ENCODE measurements around the gene LDAH.

The LDAH gene

DNA sequence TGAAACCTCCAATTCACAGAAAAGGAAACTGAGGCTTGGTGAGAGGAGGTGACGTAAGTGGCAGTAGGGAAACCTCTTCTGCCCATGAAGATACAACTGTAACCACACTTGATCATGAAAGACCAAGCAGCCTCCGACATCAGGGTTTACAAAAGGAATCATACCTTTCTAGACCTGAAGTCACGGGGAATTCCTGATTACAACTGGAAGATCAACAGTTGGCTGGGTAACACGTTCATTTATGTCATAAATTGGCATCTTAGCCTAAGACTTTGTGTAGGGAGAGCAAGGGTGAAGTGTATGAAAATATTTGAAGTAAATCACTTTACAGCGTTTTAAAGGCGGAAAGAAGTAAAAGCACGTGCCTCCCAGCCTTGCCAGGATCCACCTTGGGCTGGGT lies 172.9 kb downstream of the LDAH start:
- DNase-seq, result no peak

DNA sequence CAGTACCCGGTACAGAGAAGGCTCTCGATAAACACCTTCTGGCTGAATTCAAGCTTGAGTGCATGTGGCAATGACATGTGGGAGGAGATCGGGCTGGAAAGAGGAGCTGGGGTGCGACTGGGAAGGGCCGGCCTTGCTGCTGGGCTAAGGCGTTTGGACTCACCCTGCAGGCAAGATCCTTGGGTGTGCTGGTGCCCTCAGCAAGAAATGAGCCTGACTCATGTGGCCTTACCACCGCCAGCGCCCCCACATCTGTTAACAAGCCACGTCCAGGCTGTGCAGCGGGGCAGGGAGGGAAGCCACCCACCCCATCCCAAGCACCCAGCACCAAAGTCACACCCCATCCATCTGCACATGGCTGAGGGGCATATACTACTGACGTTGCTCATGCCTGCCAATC lies 173.3 kb downstream of the LDAH start:
- DNase-seq, result no peak

GRCh38 chr2:20648831-20649230 lies 174.1 kb downstream of the LDAH start:
- no peak for DNase-seq

DNA sequence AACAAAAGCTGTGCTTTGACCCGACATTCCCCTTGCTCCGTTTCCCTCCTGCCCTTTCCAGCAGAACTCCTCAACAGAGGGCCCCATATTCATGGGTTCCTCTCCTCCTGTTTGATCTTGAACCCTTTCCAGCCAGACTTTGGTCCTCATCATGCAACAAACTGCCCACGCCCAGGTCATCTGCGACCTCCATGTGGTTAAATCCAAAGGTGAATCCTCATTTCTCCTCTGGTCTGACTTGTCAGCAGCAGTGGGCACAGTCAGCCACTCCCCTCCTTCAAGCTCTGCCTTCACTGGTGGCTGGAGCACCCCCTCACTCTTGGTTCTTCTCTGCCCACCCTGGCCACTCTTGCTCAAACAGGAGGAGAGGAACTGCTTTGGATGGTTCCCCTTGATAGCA lies 174.7 kb downstream of the LDAH start:
- DNase-seq, result no peak

DNA sequence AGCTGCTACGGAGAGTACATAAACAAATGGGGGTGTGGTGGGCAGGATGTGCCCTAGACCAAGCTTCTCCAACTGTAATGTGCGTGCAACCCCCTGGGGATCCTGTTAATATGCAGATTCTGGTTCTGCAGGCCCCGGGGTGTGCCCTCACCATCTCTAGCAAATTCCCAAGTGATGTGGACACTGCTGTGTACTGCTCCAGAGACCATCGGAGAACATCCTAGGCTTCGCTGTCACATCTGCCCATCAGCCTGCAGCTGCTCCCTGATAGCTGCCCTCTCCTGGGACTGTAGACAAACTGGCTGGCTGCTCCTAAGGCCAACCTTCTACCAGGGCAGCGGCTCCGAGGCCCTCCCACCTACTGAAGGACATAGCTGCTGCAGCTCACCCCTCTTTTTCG lies 175.2 kb downstream of the LDAH start:
- no peak for DNase-seq

DNA sequence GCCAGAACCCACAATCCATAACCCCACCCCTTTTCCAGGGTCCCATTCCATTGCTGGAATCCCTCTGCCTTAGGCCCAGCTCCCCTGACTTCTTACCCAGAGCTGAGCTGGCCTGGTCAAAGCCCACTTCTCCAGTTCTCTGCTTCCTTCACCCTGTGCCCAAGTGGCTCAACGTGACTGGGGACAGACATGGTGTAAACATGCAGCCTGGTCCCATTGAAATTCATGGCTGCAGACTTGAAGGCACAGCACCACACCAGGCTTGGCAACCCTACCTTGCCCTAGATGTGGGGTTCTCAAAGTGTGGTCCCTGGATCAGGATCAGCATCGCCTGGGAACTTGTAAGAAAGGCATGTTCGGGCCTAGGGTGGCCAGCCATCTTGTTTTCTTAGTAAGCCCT lies 175.7 kb downstream of the LDAH start:
- no peak for DNase-seq

DNA sequence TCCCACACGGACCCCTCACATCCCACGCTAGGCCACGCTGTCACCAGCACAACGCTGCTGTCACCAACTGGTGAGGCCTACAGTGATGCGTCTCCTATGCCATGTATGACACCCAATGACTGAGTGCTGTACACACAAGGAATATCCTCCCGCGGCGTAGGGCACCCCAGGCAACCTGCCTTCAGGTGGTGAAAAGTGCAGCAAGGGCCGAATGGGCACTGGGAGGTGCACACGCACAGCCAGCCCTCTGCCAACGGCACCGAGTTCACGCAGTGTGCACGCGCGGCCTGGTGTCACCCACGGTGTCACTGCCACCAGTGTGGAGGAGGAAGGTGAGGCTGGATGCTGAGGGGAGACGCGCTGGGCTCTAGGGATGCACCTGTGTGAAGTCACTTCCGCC lies 176.5 kb downstream of the LDAH start:
- no peak for DNase-seq

DNA sequence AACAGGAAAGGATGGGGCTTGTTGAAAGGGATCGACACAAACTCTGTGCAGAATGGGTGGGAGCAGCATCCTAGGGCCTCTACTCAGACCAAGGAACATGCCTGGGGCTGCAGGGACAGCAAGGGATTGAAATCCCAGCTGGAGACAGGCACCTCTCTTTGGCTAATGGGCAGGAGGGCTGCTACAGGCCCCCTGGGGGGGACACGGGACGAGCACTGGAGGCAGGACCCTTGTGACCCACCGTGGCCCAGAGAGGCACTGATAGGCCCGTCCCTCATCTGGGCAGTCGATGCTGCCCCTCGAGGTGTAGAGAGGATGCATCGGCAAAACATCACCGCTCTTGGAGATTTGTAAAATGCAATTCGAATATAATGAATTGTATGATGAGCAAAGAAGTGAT lies 177.1 kb downstream of the LDAH start:
- no peak for DNase-seq

DNA sequence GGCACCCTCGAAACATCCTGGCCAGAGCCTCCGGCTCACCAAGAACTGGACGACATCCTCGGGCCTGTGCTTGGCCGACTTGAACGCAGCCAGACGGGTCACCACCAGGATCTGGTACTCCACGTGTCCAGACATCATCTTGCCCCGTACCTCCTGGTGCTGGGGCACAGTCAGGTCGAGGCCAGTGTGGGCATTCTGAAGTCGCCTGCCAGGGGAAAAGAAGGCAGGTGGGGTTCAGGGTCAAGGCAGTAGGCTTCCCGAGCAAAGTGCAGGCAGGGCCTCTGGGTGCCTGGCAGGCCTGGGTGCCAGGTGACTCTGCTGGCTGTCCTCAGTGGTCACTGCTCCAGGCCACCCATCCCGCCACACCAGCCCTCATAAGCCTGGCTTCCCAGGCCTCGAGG lies 177.6 kb downstream of the LDAH start:
- no peak for DNase-seq

- no peak for DNase-seq
Observed at GRCh38 chr2:20643826-20644225, 179.1 kb downstream of the LDAH start.

GRCh38 chr2:20643060-20643459 lies 179.8 kb downstream of the LDAH start:
- DNase-seq, result no peak

DNA sequence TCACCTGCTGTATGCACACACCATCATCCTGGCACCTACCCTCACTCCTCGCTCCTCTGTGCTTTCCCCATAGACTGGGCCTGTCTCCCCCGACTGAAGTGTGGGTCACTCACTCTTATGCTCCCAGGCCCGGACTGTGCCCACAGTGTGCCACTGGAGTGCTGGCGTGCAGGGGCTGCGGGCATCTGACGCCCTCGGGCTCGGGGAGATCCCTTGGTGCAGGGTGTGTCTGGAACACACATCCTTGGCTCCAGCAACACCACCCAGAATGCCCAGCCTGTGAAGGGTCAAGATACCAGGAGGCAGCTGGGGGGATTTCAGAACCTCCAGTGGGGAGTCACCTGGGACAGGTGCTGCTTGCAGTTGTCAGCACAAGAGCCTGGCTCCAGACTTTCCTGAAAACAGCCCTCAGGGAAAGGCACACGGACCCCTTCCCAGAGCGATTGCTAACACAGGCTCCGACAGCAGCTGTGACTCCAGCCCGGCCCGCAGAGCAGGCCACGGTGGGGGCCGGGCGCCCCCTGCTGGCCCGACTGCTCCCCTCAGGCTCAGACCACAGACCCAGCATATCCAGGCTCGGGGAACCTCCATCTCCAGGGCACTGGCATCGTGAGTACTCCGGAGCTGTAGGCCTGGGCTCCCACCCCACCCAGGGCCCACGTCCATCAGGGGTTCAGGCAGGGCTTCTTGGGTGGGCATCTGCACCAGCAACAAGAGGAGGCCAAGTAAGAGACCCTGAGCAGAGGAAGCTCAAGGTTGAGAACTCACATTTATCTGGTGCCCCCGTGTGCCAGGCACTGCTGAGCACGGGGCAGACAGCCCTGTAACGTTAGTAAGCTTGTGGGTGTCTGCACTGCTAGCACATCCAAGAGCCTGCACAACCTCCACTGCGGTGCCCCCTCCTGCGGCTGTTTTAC lies 180.6 kb downstream of the LDAH start:
- peak; percentile 60 to 76 for DNase-seq

DNA sequence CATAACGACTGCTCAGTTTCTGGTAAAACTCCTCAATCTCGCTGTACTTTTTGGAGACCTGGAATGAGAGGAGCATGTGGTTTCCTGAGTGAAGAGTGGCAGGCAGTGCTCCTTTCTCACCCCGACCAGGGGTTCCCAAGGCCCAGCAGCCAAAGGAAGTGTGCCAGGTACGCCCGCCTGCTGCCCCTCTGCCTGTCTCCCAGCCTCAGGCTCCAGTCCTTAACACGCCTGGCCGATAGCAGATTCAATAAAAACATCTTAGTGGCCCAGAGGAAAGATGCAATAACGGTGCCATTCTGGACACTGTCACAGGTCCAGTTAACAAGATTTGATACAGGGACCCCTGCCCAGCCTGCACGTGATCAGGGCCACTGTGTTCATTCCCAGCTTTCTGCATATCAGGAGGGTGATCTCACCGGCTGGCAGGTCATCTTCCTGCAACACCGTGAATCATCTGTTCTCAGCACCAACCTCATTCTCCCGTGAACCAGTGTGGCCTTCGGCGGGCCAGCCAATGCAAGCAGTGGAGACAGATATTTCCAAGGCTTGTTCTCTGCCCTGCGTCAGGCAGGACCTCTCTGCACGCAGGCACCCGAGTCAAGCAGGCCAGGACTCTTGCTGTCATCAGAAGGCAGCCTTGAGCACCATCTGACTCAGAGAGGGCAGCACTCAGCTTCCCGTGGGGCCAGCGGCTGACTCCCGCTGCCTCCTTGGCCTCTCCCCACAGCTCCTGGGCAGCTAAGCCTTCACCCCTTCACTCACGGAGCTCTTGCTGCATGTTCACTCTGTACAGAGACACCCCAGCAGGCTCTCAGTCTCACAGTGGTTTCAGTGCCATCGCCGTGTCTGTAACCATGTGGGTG lies 181.5 kb downstream of the LDAH start:
- no peak for DNase-seq

GRCh38 chr2:20640411-20641122 lies 182.3 kb downstream of the LDAH start:
- DNase-seq, result no peak

GRCh38 chr2:20638646-20639430 lies 184.1 kb downstream of the LDAH start:
- DNase-seq, result no peak

- no peak for DNase-seq
Observed at GRCh38 chr2:20638014-20638413, 184.9 kb downstream of the LDAH start.

DNA sequence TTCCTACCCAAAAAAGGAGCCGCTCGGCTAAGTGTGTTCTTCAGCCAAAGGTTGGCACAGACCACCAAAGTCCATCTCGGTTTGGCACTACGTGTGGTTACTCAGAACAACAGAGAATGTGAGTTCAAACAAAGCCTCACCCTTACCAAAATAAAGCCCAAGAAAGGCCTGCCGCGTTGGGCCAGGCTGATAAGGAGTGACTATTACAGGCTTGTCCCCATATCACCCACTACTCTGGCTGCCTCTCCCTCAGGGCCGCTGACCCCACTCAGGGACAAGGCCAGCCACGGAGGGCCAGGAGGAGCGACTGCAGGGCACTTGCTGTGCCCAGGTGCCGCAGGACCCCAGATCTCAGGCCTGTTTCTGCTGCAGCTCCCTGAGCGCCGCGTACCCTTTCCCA lies 185.8 kb downstream of the LDAH start:
- no peak for DNase-seq

DNA sequence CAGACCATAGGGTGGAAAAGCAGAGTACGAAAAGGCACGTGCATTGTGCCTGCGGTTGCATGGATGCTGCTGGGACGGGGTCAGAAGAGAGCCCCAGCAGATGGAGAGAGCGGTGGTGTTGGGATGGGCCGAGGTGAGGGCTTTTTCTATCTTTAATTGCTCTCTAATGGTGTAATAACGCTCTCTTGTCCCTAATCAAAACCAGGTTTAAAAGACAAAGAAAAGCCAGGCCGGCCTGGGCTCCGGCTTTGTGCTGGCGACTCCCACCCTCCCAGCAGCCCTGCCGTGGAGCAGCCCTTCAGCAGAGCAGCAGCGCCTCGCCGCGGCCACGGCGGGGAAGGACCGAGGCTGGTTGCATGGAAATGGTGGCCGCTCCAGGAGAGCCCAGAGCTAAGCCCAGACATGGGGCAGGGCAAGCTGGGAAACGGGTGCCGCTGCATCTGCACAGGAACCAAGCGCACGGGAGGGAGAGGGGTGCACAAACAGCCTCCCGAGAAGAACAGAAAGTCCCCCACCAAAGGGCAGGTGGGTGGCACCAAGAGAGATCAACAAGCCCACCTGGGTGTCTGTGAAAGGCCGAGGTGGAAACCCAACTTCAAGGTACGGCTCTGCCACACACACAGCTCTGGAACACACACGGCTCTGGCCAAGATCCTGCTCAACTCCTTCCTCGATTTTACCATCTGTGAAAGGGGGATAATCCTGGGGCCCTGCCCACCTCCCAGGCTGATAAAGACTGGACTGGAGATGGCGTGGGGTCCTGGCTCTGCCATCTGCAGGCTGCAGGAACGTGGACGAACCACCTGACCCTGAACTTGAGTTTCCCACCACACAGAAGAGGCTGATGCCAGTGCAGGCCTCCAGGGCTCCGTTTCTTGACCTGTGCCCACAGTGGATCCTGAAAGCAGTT lies 187.0 kb downstream of the LDAH start:
- DNase-seq, result peak; percentile 6 to 55

DNA sequence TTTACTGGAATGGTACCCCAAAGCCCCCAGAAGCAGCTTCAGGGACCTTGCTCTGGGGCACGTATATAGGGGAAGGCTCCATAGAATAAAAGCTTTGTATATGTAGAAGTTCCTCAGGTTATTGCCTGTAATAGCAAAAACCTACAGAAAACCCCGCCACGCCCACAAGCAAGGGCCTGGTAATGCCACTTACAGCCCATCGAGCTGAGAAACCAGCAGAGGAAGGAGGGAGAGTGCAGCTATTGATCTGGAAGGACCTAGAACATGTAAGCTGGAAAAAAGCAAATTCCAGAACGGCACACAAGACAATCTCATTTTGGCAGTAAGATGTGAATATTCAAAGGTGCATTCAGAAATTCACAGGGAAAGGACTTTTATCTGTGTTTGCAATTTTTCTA lies 187.8 kb downstream of the LDAH start:
- no peak for DNase-seq

DNA sequence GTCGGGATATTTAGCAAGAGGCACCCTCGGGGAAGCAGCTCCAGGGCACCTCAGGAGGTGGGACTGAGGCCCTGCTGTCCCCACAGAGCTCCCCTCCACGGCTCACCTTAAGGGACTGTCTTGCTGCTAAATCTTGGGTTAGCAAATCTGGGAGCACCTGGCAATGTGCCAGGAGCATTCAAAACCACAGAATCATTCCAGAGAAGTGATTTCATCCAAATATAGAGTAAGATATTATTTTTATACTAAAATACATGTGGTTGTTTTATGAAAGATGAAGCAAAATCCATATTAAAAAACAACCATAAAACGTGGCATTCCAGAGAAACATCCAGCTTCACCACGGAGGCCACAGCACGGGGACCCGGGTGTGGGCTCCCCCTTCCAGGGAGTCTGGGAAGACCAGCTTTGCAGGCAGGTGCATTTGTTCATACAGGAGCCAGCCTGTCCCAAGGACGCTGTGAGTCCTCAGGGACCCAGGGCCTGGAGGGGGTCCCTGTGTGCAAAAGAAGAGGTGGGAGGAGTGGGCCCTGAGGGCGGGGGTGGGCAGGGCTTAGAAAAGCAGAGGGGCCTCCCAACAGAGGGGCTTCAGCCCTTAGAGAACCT lies 188.3 kb downstream of the LDAH start:
- DNase-seq, result no peak
